ENCODE results near the gene TTC21A.

DNA sequence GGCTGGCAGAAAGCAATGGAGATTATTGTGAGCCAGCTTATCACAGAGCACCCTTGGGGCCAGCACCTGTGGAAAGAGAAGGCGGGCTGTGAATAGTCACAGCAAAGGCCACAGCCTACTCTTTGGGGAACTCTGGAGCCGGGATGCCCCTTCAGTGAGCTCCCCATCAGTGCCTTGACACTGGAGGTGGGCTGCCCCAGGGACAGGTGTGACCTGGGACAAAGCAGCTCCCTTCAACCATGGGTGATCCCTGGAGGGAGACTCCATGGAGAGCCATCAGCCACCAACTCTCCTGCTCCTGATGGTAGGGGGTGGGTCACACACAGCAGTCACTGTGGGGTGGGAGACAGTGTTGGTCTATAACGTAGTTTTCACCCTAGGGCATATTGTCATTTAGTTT is 5.8 kb downstream of the TTC21A start:
- TF ChIP-seq, protein P1, sequence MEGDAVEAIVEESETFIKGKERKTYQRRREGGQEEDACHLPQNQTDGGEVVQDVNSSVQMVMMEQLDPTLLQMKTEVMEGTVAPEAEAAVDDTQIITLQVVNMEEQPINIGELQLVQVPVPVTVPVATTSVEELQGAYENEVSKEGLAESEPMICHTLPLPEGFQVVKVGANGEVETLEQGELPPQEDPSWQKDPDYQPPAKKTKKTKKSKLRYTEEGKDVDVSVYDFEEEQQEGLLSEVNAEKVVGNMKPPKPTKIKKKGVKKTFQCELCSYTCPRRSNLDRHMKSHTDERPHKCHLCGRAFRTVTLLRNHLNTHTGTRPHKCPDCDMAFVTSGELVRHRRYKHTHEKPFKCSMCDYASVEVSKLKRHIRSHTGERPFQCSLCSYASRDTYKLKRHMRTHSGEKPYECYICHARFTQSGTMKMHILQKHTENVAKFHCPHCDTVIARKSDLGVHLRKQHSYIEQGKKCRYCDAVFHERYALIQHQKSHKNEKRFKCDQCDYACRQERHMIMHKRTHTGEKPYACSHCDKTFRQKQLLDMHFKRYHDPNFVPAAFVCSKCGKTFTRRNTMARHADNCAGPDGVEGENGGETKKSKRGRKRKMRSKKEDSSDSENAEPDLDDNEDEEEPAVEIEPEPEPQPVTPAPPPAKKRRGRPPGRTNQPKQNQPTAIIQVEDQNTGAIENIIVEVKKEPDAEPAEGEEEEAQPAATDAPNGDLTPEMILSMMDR (IDR thresholded peaks at IDR 0.05; ENCODE audit: low read length): no peak
- TF ChIP-seq EZH2 (optimal IDR thresholded peaks at IDR 0.05; ENCODE audit: low read depth, low read length) (no peak), EZH2phosphoT487 (IDR thresholded peaks at IDR 0.05; ENCODE audit: low read length) (no peak)
